HG03571 (cell line): Measurements from ENCODE around the gene PAPPA2.
A peak's percentile ranks its signal among the peaks of the same experiment; 100 is the strongest.

Experiments used
- ATAC-seq: cut with Tn5 transposase; IDR thresholded peaks from one replicate; pipeline ENCODE4 v1.9.1; 2021; ENCODE audit not compliant: unreplicated experiment

PAPPA2 gene

DNA sequence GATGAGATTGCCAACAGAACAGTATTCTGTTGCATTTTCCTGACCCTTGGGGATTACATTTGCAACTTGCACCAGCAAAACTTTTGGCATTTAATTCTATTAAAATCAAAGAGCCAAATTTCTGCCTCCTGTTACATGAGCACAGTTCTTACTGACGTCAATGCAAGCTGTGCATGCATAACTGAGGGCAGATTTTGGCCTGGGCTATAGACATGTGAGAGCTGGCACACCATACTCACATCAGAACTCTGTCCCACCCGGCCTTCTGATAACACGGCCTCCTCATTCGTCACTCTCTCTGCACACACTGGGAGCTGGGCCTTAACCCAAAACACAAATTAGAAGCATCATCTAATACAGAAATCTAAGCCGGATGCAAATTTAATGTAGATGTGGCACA, 31.5 kb downstream of the PAPPA2 start:
- ATAC-seq: no peak

DNA sequence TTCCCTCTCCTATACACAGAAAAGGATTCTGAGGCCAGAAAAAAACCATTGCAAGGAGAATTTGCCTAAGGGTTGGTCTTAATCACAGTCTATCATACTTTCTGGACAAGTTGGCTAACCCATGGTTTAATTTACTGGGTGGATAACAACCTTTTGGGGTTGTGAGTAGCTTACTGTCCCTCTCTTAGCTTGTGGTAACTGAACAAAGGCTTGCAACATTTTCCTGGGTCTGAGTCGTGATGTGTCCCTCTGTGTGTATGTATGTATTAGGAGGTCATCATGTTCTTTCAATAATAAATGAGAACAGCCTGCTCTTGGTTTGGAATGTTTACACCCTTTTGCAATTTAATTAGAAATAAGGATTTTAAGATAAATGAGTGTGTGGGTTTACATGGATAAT, 36.7 kb downstream of the PAPPA2 start:
- ATAC-seq: no peak

DNA sequence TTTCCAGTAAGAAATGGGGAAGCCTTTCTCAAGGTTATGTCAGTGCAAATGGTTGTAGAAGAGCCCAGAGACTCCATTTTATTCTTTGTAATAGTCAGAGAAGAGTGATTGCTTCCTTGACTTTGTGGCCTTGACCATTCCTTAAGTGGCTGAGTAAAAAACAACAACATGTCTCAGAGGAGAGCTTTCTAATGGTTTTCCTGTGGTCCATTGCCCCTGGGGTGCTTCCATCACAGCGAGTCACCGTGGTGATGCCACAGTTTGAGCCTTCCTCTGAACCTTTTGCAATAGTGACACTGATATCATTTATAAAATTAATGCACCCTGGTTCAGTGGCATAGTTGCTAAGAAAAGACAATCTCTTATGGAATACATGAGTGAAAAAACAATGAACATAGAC, 38.6 kb downstream of the PAPPA2 start:
- no peak for ATAC-seq

DNA sequence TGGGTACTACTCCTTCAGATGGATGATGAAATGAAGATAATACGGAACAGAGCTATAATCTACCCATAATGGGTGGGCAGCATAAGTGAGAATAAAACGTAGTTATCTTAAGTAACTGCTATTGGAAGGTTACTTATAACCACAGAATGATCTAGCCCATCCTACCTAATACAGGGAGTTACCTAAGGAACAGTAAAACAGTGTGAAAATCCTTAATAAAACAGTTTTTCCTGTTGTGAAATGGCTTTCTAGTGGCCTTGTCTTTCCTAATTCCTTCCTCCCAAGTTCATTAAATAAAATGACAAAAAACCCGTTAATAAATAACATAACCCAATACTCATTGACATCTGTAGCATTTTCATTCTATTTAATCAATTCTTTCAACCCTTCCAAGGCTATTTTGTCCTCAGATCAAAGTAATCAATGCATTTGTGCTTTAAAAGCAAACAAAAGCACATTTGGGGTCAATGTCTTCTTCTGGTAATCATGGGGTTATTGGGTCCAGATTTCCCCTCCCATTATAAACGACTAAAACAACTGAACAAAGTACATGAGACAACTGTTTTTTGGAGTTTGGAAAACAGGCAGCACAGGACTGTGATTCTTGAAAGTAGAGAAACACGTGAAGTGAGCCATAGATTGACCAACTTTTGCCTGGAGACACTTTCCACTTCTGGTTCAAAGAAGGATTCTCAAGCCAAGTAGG, 42.0 kb downstream of the PAPPA2 start:
- ATAC-seq: no peak

DNA sequence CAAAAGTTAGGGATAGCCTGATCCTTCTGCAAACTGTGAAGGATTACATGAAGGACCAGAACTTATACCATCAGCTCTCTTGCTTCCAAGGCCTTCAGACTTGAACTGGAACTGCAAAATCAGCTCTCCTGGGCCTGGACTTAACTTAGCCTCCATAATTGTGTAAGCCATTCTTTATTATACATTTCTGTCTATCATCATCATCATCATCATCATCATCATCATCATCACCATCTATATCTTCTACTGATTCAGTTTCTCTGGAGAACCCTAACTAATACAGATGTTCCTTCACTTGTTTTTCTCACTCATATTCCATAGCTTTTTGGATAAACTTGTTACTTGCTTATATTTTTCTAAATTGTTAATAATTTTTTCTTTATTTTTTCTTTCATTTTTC, 50.0 kb downstream of the PAPPA2 start:
- ATAC-seq: no peak

DNA sequence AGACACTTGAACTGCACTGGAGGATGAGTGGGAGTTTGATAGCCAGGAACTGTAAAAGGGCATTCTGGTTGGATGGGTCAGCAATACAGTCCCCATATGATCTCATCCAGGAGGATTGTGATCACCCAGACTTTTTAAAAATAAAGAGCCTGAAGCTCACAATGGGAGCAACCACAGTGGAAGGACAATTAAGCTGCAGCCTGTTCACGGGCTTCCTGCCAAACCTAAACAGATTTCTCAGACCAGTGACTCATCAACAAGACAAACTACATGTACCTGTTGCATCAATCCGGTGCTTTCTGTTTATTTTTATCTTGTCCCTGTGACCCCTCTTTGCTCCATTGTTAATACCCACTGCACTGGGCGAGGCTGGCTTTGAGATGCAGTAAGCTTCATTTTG, 52.3 kb downstream of the PAPPA2 start:
- ATAC-seq: no peak

DNA sequence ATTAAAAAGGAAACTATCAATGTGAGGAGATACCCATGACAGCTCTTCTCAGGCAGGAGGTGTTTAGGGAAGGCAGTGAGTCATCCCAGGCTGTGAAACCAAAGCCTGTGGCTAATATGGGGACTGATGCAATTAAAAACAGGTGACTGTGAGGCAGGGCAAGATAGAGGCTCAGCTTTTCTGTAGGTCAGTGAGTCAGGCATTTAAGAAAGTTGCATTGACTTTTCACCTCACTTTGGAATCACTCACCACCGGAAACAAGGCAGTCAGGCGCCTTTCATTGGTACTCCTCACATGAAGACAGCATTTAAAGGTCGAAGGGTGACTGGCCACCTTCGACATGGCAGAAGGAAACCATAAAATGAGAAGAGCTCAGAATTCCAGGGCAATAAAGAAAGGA, 54.5 kb downstream of the PAPPA2 start:
- peak; percentile 61 for ATAC-seq

DNA sequence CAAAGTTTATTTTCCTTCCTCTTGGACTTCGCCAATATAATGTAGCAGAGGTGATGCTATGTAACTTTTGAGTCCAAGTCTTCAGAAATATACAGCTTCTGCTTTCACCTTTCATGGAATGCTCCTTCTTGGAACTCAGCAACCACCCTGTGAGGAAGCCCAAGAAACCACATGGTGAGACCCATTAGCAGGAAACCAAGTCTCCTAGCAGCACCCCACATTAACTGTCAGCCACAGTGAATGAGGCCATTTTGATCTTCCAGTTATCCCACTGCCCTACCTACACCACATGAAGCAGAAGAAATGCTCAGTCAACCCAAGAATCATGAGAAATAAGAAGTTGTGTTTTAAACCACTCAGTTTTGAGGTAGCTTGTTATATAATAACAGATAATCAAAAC, 58.2 kb downstream of the PAPPA2 start:
- no peak for ATAC-seq

DNA sequence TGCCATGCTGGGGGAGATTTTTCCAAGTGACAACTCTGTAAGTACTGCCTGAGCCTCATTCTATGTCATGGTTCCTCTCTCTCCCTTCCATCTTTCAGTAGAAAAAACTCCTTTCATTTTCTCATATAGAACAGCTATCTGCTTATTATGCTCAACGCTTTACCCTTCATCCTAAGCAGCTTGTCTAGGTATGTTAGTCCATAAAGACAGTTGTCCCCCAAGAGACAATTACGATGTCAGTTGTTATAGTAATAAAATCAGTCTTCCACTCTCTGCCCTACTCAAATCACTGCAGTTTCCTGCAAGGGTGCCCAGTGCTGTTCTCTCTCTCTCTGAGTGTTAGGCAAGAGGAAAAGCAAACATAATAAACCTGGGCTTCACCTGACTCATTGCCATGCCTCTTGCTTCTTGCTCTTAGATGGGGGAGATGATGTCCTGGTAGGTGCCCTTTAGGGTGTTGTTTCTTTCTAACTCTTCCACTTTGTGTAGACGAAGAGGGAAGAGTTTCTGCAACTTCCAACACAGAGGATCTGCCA, 59.4 kb downstream of the PAPPA2 start:
- ATAC-seq: no peak

DNA sequence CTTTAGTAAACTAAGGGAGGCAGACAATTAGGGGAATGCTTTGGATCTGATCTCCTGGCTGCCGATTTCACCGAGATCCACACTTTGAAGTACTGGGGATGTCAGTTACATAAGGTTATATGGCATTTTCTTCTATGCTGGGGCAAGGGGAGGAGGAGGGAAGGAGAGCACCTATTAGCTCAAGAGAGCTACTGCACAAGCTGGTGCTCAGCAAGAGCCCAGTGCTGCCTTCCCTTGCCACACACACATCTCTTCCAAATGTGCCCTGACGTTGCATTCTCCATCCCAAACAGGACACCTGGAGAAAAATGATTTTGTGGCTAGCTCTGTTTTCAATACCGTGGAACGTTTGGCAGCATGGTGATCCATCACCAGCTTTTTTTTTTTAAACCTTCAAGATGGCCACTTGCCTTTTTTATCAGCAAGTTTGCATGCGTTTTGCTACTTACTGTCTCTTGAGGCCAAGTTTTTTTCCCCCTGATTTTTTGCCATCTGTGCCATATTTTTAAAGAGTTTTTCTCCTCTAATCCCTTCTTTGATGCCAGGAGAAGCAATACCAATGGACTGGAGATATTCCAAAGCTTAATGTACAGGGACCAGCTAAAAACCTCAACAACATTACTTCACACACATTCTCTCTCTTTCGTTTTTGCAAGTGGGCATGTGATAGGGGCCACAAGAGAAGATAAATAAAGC, 66.6 kb downstream of the PAPPA2 start:
- no peak for ATAC-seq

DNA sequence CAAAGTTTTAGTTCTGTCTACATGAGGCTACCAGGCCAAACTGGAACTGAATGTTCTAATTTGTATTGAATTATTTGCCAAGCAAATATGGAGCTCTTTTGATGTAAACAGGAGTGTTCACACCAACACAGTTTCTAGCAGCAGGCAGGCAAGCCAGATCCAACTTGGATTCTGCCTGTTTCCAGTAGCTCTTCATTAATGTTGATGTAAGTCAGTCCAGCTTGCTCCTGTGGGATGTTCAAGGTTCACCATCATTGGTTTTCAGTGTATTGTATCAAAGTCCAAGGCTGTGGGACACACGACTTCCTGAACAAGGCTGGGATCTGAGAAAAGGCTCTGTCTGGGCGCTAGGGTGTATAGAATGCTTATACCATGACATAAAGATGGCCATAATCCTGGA, 68.1 kb downstream of the PAPPA2 start:
- no peak for ATAC-seq

DNA sequence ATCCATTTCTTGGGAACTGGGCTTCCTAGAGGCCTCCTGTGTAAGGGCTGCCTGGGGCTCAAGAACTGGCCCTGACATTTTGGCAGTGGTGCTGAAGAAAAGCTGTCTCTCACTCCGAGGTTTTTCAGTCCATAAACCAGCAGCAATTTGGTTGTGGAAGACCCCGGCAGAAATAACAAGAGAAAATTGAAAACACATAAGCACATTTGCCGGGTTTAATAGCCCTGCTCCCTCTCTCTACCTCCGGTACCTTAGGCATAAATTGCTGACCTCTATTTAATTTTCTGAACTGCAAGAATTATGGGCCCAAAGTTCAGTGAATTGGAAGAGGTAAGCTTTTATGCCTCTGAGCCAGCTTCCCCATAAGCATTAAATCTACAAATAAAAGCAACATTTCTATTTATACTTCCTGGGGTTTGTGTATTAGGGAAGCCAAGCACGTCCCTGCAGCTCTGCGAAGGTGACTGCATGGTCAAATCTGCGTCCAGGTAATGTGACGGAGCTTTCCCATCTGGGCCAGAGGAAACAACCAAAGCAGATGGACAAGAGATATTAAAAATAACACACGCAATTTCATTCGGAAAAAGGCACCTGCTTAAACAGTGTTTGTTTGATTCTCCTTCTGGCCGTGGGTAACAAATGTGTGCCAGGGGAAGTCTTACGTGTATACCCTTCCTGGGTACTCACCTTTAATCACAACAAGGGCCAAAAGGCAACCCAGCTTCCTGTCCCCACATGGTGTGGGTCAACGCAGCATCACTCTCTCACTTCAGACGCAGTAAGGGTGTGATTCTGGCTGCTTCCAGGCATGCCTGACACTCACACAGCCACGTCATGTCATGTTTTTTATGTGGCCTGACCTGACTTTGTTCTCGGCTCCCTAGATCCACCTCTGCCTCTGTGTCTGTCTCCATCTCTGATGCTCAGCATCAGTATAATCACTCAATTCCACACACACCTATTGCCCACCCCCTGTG, 69.2 kb downstream of the PAPPA2 start:
- no peak for ATAC-seq

DNA sequence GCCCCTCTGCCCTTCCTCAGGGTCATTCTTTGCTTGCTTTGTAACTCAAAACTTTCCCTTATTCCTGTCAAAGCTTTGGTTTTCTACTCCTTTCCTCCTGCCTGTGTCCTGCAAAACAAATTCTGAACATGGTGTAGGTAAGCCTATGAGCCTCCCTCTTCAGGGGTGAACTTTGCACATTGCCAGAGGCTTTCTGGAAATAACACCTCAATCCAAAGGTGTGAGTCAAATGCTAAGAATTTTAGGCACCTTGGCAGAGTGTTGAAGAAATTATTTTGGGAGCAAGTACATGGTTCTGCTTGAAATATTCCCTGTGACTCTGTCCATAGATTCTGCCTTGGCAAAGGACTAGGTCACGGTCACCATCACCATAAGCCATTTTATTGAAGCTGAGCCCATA, 70.0 kb downstream of the PAPPA2 start:
- ATAC-seq: no peak

DNA sequence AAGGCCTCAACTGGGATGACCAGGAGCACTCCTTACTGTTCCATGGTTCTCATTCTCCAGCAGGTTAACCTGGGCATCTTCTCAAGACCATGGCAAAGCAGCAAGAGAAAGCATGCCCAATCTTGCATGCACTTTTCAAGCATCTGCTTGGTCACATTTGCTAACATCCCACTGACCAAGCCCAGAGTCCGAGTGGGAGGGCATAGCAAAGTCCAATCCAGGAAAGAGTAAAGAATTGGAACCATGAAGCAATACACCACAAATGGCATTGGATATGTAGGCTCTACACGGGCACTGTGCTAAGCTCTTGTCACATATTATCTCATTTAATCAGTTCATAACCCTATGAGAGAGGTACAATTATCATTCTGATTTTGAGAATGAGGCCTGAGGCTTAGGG, 73.6 kb downstream of the PAPPA2 start:
- ATAC-seq: no peak

DNA sequence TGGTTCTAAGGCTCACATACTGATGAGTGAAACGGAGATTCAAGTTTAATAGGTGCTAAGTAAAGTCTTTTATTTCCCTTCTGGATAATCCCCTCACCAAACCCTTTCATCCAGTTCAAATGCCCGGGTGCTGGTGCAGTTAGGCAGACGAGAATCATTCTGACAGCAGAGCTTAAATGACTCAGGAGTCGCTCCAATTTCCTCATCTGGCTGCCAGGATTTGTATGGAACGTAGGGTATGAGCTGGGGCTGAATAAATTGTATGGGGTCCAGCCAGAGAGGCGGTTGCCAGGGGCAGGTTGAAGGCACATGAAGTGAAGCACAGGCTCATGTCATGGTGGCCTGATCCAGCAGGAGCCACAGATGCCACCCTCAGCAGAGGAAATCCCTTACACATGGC, 76.0 kb downstream of the PAPPA2 start:
- no peak for ATAC-seq

DNA sequence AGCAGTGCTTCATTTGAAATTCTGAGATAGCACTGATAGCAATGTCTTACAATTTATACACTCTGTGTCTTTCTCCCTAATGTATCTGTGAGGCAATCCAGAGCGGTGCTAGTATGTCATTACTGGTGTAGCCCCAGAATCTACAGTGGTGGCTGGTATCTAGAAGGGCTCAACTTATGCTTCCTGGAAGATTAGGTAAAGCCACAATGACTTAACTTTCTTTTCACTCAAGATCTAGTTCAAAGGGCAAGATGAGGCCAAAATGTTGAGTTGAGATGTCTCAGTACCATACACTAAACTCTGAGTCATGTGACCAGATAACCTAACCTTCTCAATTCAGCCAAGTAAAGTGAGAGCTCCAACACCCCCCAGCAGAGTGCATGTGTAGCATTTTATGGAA, 77.5 kb downstream of the PAPPA2 start:
- ATAC-seq: no peak

DNA sequence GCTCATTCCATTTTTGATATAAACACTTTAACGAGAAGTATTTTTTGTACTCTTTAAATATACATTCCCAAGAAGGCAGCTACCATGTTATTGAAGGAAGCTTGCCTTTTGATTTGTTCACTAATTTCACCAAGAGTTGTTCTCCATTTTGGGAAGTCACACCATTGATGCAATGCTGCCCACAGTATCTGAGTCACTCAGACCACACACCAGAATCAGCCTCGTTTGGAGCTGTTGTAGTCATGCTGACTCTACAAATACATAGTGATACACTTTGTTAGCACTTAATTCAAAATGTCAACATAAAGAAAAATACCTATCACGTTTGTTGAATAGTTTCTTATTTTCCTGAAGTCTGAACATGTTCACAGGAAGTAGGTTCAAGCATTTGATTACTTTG, 78.7 kb downstream of the PAPPA2 start:
- ATAC-seq: no peak

DNA sequence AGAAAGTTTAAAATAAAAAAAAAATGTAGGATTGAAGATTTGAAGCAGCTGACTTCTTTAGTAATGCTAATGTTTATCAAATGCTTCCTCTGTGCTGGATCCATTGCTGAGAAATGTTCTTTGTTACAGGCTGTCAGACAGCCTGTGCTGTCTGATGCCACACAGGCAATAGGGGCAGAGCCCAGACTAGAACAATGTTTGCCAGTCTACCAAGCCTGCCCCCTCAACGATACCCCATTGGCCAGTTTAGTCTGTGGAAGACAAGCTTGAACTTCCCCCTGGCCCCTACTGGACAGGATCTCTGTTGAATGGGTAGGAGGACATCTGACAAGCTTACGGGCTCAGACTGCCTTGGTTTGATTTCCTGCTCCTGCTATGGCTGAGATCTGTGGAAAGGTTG, 79.4 kb downstream of the PAPPA2 start:
- ATAC-seq: no peak

DNA sequence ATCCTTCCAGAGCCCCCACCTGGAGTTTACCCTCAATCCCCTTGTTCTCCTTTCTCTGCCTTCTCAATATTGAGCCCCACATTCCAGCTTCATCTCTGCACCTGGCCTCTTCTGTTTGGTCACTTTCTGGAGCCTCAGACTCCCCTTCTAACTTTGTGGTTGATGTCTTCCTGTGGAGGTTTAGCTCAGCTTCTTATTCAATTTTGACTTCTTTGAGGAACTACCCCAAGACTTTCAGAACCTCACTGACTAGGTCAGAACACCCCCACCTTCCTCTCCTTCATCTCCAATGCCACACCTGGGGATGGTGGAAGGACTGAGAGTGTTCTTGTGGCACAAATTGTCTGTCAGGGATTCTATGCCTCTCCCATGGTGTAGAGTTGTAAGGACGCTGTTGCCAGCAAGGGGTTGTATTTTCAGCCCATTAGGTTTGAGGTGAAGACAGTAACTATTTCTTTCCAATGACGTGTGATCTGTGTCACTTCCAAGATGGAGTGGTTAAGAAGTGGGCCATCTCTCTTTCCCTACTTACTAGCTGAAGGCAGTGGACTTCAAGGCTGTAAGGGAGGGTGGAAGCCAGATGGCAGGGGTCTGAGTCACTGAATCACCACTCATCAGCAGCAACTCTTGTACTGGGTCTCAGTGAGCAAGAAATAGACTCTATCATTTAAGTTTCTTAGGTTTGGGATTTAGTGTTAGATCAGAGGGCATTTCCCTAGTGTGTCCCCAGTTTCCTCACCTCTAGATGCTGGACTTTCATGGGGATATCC, 80.6 kb downstream of the PAPPA2 start:
- no peak for ATAC-seq

DNA sequence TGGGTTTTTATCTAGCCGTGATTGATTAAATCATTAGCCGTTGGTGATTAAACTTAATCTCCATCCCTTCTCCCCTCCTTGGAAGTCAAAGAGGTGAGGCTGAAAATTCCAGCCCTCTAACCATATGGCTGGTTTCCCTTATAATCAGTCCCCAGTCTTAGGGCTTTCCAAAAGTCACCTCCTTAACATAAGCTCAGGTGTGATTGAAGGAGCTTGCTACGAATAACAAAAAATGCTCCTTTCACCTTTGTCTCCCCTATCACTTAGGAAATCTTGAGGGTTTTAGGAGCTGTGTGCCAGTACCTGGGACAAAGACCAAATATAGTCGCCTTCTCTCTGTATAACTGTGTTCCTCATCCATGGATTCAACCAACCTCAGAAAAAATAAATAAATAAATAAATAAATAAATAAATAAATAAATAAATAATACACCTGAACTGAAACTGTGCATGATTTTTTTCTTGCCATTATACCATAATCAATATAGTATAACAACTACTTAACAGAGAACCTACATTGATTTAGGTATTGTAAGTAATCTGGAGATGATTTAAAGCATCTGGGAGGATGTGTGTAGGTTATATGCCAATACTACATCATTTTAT, 82.2 kb downstream of the PAPPA2 start:
- ATAC-seq: no peak
